Spleen (tissue), 7 donors: Measurements from ENCODE around the gene TBC1D22B.

Source experiments
- CTCF ChIP-seq, 11 experiments: fragments of 200-600 bp in 7 of 11; fragments of 450-650 bp in 4 of 11; sonication (generic) in 4 of 11; IDR thresholded peaks in 8 of 11; conservative IDR thresholded peaks in 3 of 11; 1 replicate in 7 of 11; 2 replicates in 4 of 11; pipeline versions ENCODE4 v1.4.0 to v1.8.0; 2016 to 2021; ENCODE audit warnings: antibody characterized with exemption in 11 of 11, inconsistent platforms in 4 of 11, mild to moderate bottlenecking in 1 of 11
- POLR2A ChIP-seq, 3 donors: fragments of 450-650 bp; IDR thresholded peaks; one replicate each; pipeline ENCODE4 v1.5.1; 2017; ENCODE audit warnings: antibody characterized with exemption in 3 of 3, mild to moderate bottlenecking in 1 of 3
- POLR2AphosphoS5 ChIP-seq, 3 donors: sonication (generic); formaldehyde crosslinking; IDR thresholded peaks; one replicate each; pipeline ENCODE4 v1.5.1; 2017; ENCODE audit warnings: antibody characterized with exemption in 3 of 3
- donor health status: DM: no; HTN: no; CAD: no; lungs with moderate emphysema.
- donor health status: DM: no; HTN: no; CAD: no.
- donor health status: DM: no; HTN: no; CAD: no.

GRCh38 chr6:37257320-37257633 is 295 bp upstream of the TBC1D22B start:
- TF ChIP-seq CTCF (IDR thresholded peaks at IDR 0.05 in 8 of 11, conservative IDR thresholded peaks at IDR 0.05 in 3 of 11), result no peak
- TF ChIP-seq POLR2A (IDR thresholded peaks at IDR 0.05), result no peak
- no peak for TF ChIP-seq POLR2AphosphoS5 (IDR thresholded peaks at IDR 0.05)
